Spleen (tissue), 11 donors: ENCODE results near the gene S1PR2. TPM values are rescaled to one million over a fixed set of nuclear protein-coding genes. Genes with fewer than 3 reads are reported as not detected.
"Not testable (repeated sequence)": the region's sequence is repeated elsewhere in the genome, so short reads cannot be mapped to it uniquely, and the experiment has no call there.

ENCODE experiments used
- DNase-seq: peaks from one replicate; pipeline ENCODE4 v3.0.0-alpha.2; 2020
- H3K27ac ChIP-seq, 8 donors: fragments of 200-600 bp; sonication (generic) in 7 of 8; 1 replicate in 4 of 8; 2 replicates in 4 of 8; pipeline versions ENCODE4 v1.5.0 to v1.8.0; 2016 to 2021; ENCODE audit warnings: inconsistent platforms in 4 of 8, mild to moderate bottlenecking in 4 of 8, moderate library complexity in 1 of 8
- H3K27me3 ChIP-seq, 7 donors: fragments of 200-600 bp; sonication (generic) in 6 of 7; replicated peaks in 1 of 7; 1 replicate in 4 of 7; 2 replicates in 3 of 7; pipeline versions ENCODE4 v1.5.0 to v1.8.0; 2016 to 2021; ENCODE audit warnings: inconsistent platforms in 3 of 7, mild to moderate bottlenecking in 1 of 7
- H3K36me3 ChIP-seq, 6 donors: fragments of 200-600 bp; sonication (generic) in 5 of 6; 1 replicate in 4 of 6; 2 replicates in 2 of 6; pipeline versions ENCODE4 v1.5.0 to v1.8.0; 2016 to 2021; ENCODE audit warnings: inconsistent platforms in 2 of 6
- H3K4me1 ChIP-seq, 6 donors: fragments of 200-600 bp; sonication (generic) in 5 of 6; 1 replicate in 3 of 6; 2 replicates in 3 of 6; pipeline versions ENCODE4 v1.5.0 to v1.8.0; 2016 to 2021; ENCODE audit warnings: inconsistent platforms in 3 of 6
- H3K4me3 ChIP-seq, 8 donors: fragments of 200-600 bp; sonication (generic) in 7 of 8; 1 replicate in 4 of 8; 2 replicates in 4 of 8; pipeline versions ENCODE4 v1.5.0 to v1.8.0; 2016 to 2021; ENCODE audit warnings: inconsistent platforms in 4 of 8, mild to moderate bottlenecking in 4 of 8, moderate library complexity in 2 of 8
- H3K9me3 ChIP-seq, 8 donors: fragments of 200-600 bp; sonication (generic) in 7 of 8; 1 replicate in 4 of 8; 2 replicates in 4 of 8; pipeline versions ENCODE4 v1.5.0 to v1.8.0; 2016 to 2021; ENCODE audit warnings: inconsistent platforms in 4 of 8
- CTCF ChIP-seq, 11 experiments: fragments of 200-600 bp in 7 of 11; fragments of 450-650 bp in 4 of 11; sonication (generic) in 4 of 11; IDR thresholded peaks in 8 of 11; conservative IDR thresholded peaks in 3 of 11; 1 replicate in 7 of 11; 2 replicates in 4 of 11; pipeline versions ENCODE4 v1.4.0 to v1.8.0; 2016 to 2021; ENCODE audit warnings: antibody characterized with exemption in 11 of 11, inconsistent platforms in 4 of 11, mild to moderate bottlenecking in 1 of 11
- POLR2A ChIP-seq, 3 donors: fragments of 450-650 bp; IDR thresholded peaks; one replicate each; pipeline ENCODE4 v1.5.1; 2017; ENCODE audit warnings: antibody characterized with exemption in 3 of 3, mild to moderate bottlenecking in 1 of 3
- POLR2AphosphoS5 ChIP-seq, 3 donors: sonication (generic); formaldehyde crosslinking; IDR thresholded peaks; one replicate each; pipeline ENCODE4 v1.5.1; 2017; ENCODE audit warnings: antibody characterized with exemption in 3 of 3
- WGBS, 5 donors: extraction: QIAGEN DNeasy Blood & Tissue Kit in 3 of 5; methylation state at CpG; one replicate each; pipeline versions ENCODE4 v1.1.5 to v1.1.7; 2013 to 2018; 5-methylcytosine and 5-hydroxymethylcytosine counted together
- intact Hi-C: fragments of 100-400 bp; cut with DNase I; formaldehyde crosslinking; loops from one replicate; pipeline ENCODE4 v1.15.0; 2023; ENCODE audit warnings: low total_unique reads
- polyA plus RNA-seq, 3 donors: library from polyadenylated mRNA; stranded (reverse); fragments of 200-250 nt; gene quantifications; one replicate each; pipeline ENCODE4 v1.2.1, GENCODE V29; 2013
- total RNA-seq, 7 donors: library from RNA; depleted of rRNA in 3 of 7; stranded (reverse); fragments of >200 nt in 3 of 7; fragmentation: NEBNext Ultra II Directional in 4 of 7; extraction: Animal tissue kit (Norgen Biotek cat#: 25700) in 4 of 7; gene quantifications; one replicate each; pipeline versions ENCODE4 v1.1.0 to v1.2.1, GENCODE V29; 2016 to 2021
- donor health status: healthy with polysubstance abuse.
- donor health status: DM: no; HTN: no; CAD: no; lungs with moderate emphysema.
- donor health status: DM: no; HTN: no; CAD: no.
- donor health status: Bipolar disorder and iron deficiency.
- donor health status: healthy.
- donor health status: DM: no; HTN: no; CAD: no.
- donor health status: DM: yes; HTN: yes; CAD: no.

Gene S1PR2
- total and polyA plus RNA-seq, 10 donors: 1.4 to 6.1 (median 3.5) TPM

- Histone ChIP-seq H3K9me3 (peaks cover 0 to 8% (median 5%) of the 10 kb centered on the region in 8 donors), H3K27ac (no peak overlapping the region), H3K36me3 (no peaks in the 10 kb centered on the region), H3K4me3 (no peak overlapping the region), H3K27me3 (no peaks in the 10 kb centered on the region), H3K4me1 (no peaks in the 10 kb centered on the region)
- TF ChIP-seq POLR2AphosphoS5 (IDR thresholded peaks at IDR 0.05): no peak
- no peak for TF ChIP-seq CTCF (IDR thresholded peaks at IDR 0.05 in 8 of 11, conservative IDR thresholded peaks at IDR 0.05 in 3 of 11)
- no peak for TF ChIP-seq POLR2A (IDR thresholded peaks at IDR 0.05)
- 90 to 96% (median 93%) methylated on average over 4 of the region's 4 CpGs for WGBS, 5 donors
- no peak for DNase-seq
- intact Hi-C loops: no loop called here
Observed at GRCh38 chr19:10205636-10206035, 25.5 kb downstream of the S1PR2 start.

GRCh38 chr19:10203686-10204085 is 27.4 kb downstream of the S1PR2 start:
- intact Hi-C loops: no loop called here
- WGBS, 5 donors: 87 to 96% (median 91%) methylated on average over 3 of the region's 3 CpGs
- no peak for TF ChIP-seq CTCF (IDR thresholded peaks at IDR 0.05 in 8 of 11, conservative IDR thresholded peaks at IDR 0.05 in 3 of 11)
- no peak for TF ChIP-seq POLR2A (IDR thresholded peaks at IDR 0.05)
- TF ChIP-seq POLR2AphosphoS5 (IDR thresholded peaks at IDR 0.05): no peak
- DNase-seq: no peak
- Histone ChIP-seq H3K4me1 (peaks cover 0 to 13% (median 6%) of the 10 kb centered on the region in 6 donors), H3K36me3 (no peaks in the 10 kb centered on the region), H3K27me3 (no peaks in the 10 kb centered on the region), H3K4me3 (no peak overlapping the region), H3K9me3 (peaks cover 0 to 8% (median 5%) of the 10 kb centered on the region in 8 donors), H3K27ac (no peak overlapping the region)

GRCh38 chr19:10201176-10201575 is 30.0 kb downstream of the S1PR2 start:
- intact Hi-C loops: no loop called here
- 50 to 77% (median 66%) methylated on average over 3 of the region's 3 CpGs for WGBS, 5 donors
- Histone ChIP-seq H3K9me3 (no peaks in the 10 kb centered on the region), H3K4me1 (peaks cover 0 to 28% (median 9%) of the 10 kb centered on the region in 6 donors), H3K36me3 (no peaks in the 10 kb centered on the region), H3K4me3 (no peak overlapping the region), H3K27me3 (no peaks in the 10 kb centered on the region), H3K27ac (no peak overlapping the region)
- no peak for DNase-seq
- TF ChIP-seq CTCF (IDR thresholded peaks at IDR 0.05 in 8 of 11, conservative IDR thresholded peaks at IDR 0.05 in 3 of 11) (no peak), POLR2A (IDR thresholded peaks at IDR 0.05) (no peak), POLR2AphosphoS5 (IDR thresholded peaks at IDR 0.05) (no peak)

GRCh38 chr19:10200101-10200500 is 31.0 kb downstream of the S1PR2 start:
- intact Hi-C loops: not testable (repeated sequence)

GRCh38 chr19:10198889-10199644 is 32.1 kb downstream of the S1PR2 start:
- H3K4me1 ChIP-seq: peaks cover 5 to 38% (median 18%) of the 10 kb centered on the region in 6 donors
- not testable (repeated sequence) for H3K27me3 ChIP-seq, H3K36me3 ChIP-seq, DNase-seq, H3K9me3 ChIP-seq
- 55 to 77% (median 59%) methylated on average over 11 of the region's 11 CpGs for WGBS, 5 donors
- peak overlapping the region in 1 of 8 donors; percentile 3 for H3K4me3 ChIP-seq
- intact Hi-C loops: loop anchor here (10.0 kb wide), 1 partner anchor 46 kb away; no protein-coding TSS in a partner anchor
- peak overlapping the region; percentile 49 to 77 (median 64) for H3K27ac ChIP-seq

More at GRCh38 chr19:10200101-10200500, 31.0 kb downstream of the S1PR2 start:
- not testable (repeated sequence) for H3K27ac ChIP-seq, H3K4me3 ChIP-seq, H3K36me3 ChIP-seq, DNase-seq, H3K27me3 ChIP-seq, H3K9me3 ChIP-seq
- peaks cover 3 to 34% (median 15%) of the 10 kb centered on the region in 6 donors for H3K4me1 ChIP-seq
- 90 to 98% (median 94%) methylated on average over 15 of the region's 15 CpGs for WGBS, 5 donors
